T-helper 1 cell treated with Interleukin-12 subunit alpha and Interleukin-12 subunit beta and Interleukin-4 antibody, amounts not matched to agents 30 μg/mL and 1 μg/mL, for 36 hours (primary cell): ENCODE data around the gene RALGPS1.

ENCODE experiments used
- H3K27ac Mint-ChIP-seq: one replicate; pipeline ENCODE4 v1.8.0; 2021; ENCODE audit warnings: mild to moderate bottlenecking, mixed read lengths
- H3K27me3 Mint-ChIP-seq: one replicate; pipeline ENCODE4 v1.8.0; 2021; ENCODE audit warnings: low read depth, mixed read lengths
- H3K36me3 Mint-ChIP-seq: one replicate; pipeline ENCODE4 v1.8.0; 2021; ENCODE audit warnings: low read depth, mixed read lengths
- H3K4me1 Mint-ChIP-seq: one replicate; pipeline ENCODE4 v1.8.0; 2021; ENCODE audit warnings: low read depth, mixed read lengths
- H3K4me3 Mint-ChIP-seq: one replicate; pipeline ENCODE4 v1.8.0; 2021; ENCODE audit warnings: mild to moderate bottlenecking, moderate library complexity, mixed read lengths
- H3K9me3 Mint-ChIP-seq: one replicate; pipeline ENCODE4 v1.8.0; 2021; ENCODE audit warnings: mixed read lengths

The RALGPS1 gene

DNA sequence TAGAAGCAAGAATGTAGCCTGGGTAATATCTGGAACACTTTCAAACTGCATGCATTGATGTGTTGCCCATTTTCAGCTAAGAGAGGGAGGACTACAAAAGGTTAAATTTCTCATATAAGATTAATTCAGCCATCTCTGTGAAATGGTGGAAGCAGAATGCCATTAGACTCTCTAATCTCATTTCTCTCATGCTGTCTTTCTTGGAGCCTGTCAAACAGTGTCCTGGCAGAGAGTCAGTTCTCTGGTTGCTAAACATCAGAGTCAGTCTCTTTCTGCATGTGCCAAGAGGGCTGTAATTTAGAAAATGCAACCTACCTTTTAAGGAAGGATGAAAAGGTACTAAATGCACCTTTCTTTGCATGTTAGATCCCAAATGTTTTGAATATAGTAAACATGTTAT lies 349.1 kb downstream of the RALGPS1 start:
- no peak overlapping the region for H3K27ac Mint-ChIP-seq
- H3K4me3 Mint-ChIP-seq: no peak overlapping the region
- no peaks in the 10 kb centered on the region for H3K36me3 Mint-ChIP-seq
- H3K9me3 Mint-ChIP-seq: no peaks in the 10 kb centered on the region
- peaks cover 7% of the 10 kb centered on the region for H3K27me3 Mint-ChIP-seq
- H3K4me1 Mint-ChIP-seq: no peaks in the 10 kb centered on the region

- Mint-ChIP-seq H3K4me3 (no peak within 1 kb of the TSS), H3K36me3 (no peaks in the 10 kb centered on the region), H3K27me3 (peaks cover 4% of the 10 kb centered on the region), H3K9me3 (no peaks in the 10 kb centered on the region), H3K27ac (no peak within 1 kb of the TSS), H3K4me1 (no peaks in the 10 kb centered on the region)
Measured at GRCh38 chr9:127264462-127265219, 350.1 kb downstream of the RALGPS1 start, which contains the start of gene GARNL3. Gene GARNL3, plus strand, starts transcription at chr9:127264774. Its CDS starts 104 bp downstream, at chr9:127264878.

GRCh38 chr9:127267793-127268525 lies 353.4 kb downstream of the RALGPS1 start:
- Mint-ChIP-seq H3K4me3 (no peak overlapping the region), H3K27me3 (peaks cover 19% of the 10 kb centered on the region), H3K27ac (no peak overlapping the region)

GRCh38 chr9:127269449-127269848 lies 354.9 kb downstream of the RALGPS1 start:
- Mint-ChIP-seq H3K9me3 (no peaks in the 10 kb centered on the region), H3K27me3 (peaks cover 24% of the 10 kb centered on the region), H3K36me3 (no peaks in the 10 kb centered on the region), H3K4me3 (no peak overlapping the region), H3K27ac (no peak overlapping the region), H3K4me1 (no peaks in the 10 kb centered on the region)

More at GRCh38 chr9:127267793-127268525, 353.4 kb downstream of the RALGPS1 start:
- Mint-ChIP-seq H3K36me3 (no peaks in the 10 kb centered on the region), H3K9me3 (no peaks in the 10 kb centered on the region), H3K4me1 (no peaks in the 10 kb centered on the region)
